Lung (tissue), 16 donors: Measurements from ENCODE around the gene FSD1L. TPM values are rescaled to one million over a fixed set of nuclear protein-coding genes. Genes with fewer than 3 reads are reported as not detected.

Experiments used
- ATAC-seq: fragments of 200-7000 bp; cut with Tn5 transposase; one replicate; pipeline ENCODE4 v1.9.1; 2020; ENCODE audit warnings: moderate number of reproducible peaks; ENCODE audit not compliant: insufficient read depth, low FRiP score
- DNase-seq, 3 donors: peaks; one replicate each; pipeline ENCODE4 v3.0.0-alpha.2; 2013 to 2017
- H3K27ac ChIP-seq, 2 donors: one replicate each; pipeline ENCODE4 v1.5.1; 2013; ENCODE audit warnings: mild to moderate bottlenecking in 2 of 2, moderate library complexity in 2 of 2, control low read depth in 1 of 2, inconsistent platforms in 1 of 2, low read depth in 1 of 2, low read length in 1 of 2
- H3K27me3 ChIP-seq, 3 donors: one replicate each; pipeline ENCODE4 v1.5.1; 2013; ENCODE audit warnings: low read length in 2 of 3; ENCODE audit not compliant: control insufficient read depth in 3 of 3, insufficient read depth in 3 of 3
- H3K36me3 ChIP-seq, 4 donors: one replicate each; pipeline ENCODE4 v1.5.1; 2013; ENCODE audit warnings: low read length in 4 of 4, mild to moderate bottlenecking in 1 of 4, moderate library complexity in 1 of 4; ENCODE audit not compliant: control insufficient read depth in 4 of 4, insufficient read depth in 4 of 4
- H3K4me1 ChIP-seq, 5 donors: one replicate each; pipeline ENCODE4 v1.5.1; 2013; ENCODE audit warnings: low read length in 5 of 5, mild to moderate bottlenecking in 2 of 5, moderate library complexity in 1 of 5; ENCODE audit not compliant: control insufficient read depth in 5 of 5, insufficient read depth in 5 of 5
- H3K4me3 ChIP-seq: one replicate; pipeline ENCODE4 v1.5.1; 2013; ENCODE audit warnings: mild to moderate bottlenecking, control low read depth, moderate library complexity
- H3K9ac ChIP-seq, 2 donors: one replicate each; pipeline ENCODE4 v1.5.1; 2013; ENCODE audit warnings: low read length in 2 of 2, control low read depth in 1 of 2; ENCODE audit not compliant: insufficient read depth in 1 of 2
- H3K9me3 ChIP-seq, 4 donors: one replicate each; pipeline ENCODE4 v1.5.1; 2013; ENCODE audit warnings: low read length in 3 of 4, mild to moderate bottlenecking in 1 of 4, moderate library complexity in 1 of 4; ENCODE audit not compliant: control insufficient read depth in 4 of 4, insufficient read depth in 3 of 4
- CTCF ChIP-seq: IDR thresholded peaks from 2 replicates; pipeline ENCODE4 v1.5.1; 2012; ENCODE audit warnings: mild to moderate bottlenecking; ENCODE audit errors: control extremely low read depth, extremely low read depth
- WGBS, 2 donors: extraction: QIAGEN DNeasy Blood & Tissue Kit; methylation state at CpG; one replicate each; pipeline ENCODE4 v1.1.7; 2013; 5-methylcytosine and 5-hydroxymethylcytosine counted together
- long read RNA-seq, 5 donors: transcript quantifications; one replicate each; lab custom pipeline, GENCODE V29; 2026
- polyA plus RNA-seq, 2 donors: library from polyadenylated mRNA; stranded (reverse); fragments of 200-250 nt; gene quantifications; one replicate each; pipeline ENCODE4 v1.2.1, GENCODE V29; 2013
- total RNA-seq, 2 donors: library from RNA; depleted of rRNA in 1 of 2; stranded (reverse); fragments of >200 nt in 1 of 2; gene quantifications; one replicate each; pipeline ENCODE4 v1.2.1, GENCODE V29; 2014 to 2021
- donor health status: control.
- donor health status: control.
- donor health status: Bipolar disorder and iron deficiency.
- donor health status: healthy.
- donor health status: DM: yes; HTN: yes; CAD: no.

The FSD1L gene
- total RNA-seq (10 to 100 TPM in 1 of 2 donors, 1 to 10 TPM in 1; 8.7 to 18.8 TPM), polyA plus RNA-seq (1 to 10 TPM; 2.5 to 2.8 TPM)
- long read RNA-seq, donor 1, partial matches to known transcripts = 0 of 1 reads
- long read RNA-seq, donor 1, other reads (novel, unspliced or antisense) = 0 of 1 reads
- long read RNA-seq, donor 2 = 0 reads
- long read RNA-seq, donor 3 = 0 reads
- long read RNA-seq, donor 4 = 0 reads
- long read RNA-seq, donor 5, partial matches to known transcripts = 0 of 1 reads
- long read RNA-seq, donor 5, other reads (novel, unspliced or antisense) = 0 of 1 reads

- DNase-seq (peak; percentile 88 to 95 (median 93)), ATAC-seq (peak; percentile 99)
- peak within 1 kb of the TSS; percentile 59 to 70 for H3K27ac ChIP-seq
- TF ChIP-seq CTCF = peak; percentile 23
- peak within 1 kb of the TSS; percentile 76 for H3K4me3 ChIP-seq
- peaks cover 0 to 16% (median 0%) of the 10 kb centered on the region in 5 donors for H3K4me1 ChIP-seq
- H3K27me3 ChIP-seq = no peaks in the 10 kb centered on the region
- H3K9me3 ChIP-seq = no peaks in the 10 kb centered on the region
- peak within 1 kb of the TSS; percentile 70 to 76 for H3K9ac ChIP-seq
- WGBS, 2 donors = 1% methylated on average over 59 to 87 of the region's 87 CpGs
- H3K36me3 ChIP-seq = no peaks in the 10 kb centered on the region
These were observed at the start of gene FSD1L for GRCh38 chr9:105447814-105448812. TSS of gene FSD1L (plus strand) at chr9:105448034. CDS start at chr9:105448221, 187 bp downstream.

- no peak for ATAC-seq
These were observed 48.7 kb upstream of the FSD1L start for GRCh38 chr9:105399117-105399516.

GRCh38 chr9:105401651-105402050, 46.2 kb upstream of the FSD1L start:
- peak in 2 of 3 donors; percentile 52 to 65 for DNase-seq
- H3K36me3 ChIP-seq = no peaks in the 10 kb centered on the region
- ATAC-seq = no peak
- H3K4me3 ChIP-seq = no peak overlapping the region
- H3K27me3 ChIP-seq = no peaks in the 10 kb centered on the region
- no peaks in the 10 kb centered on the region for H3K9me3 ChIP-seq
- no peak overlapping the region for H3K9ac ChIP-seq
- TF ChIP-seq CTCF = no peak
- H3K4me1 ChIP-seq = peaks cover 0 to 25% (median 2%) of the 10 kb centered on the region in 5 donors
- H3K27ac ChIP-seq = no peak overlapping the region
- 54 to 67% methylated on average over 3 of the region's 3 CpGs for WGBS, 2 donors

More at GRCh38 chr9:105399117-105399516, 48.7 kb upstream of the FSD1L start:
- Histone ChIP-seq H3K9ac (no peak overlapping the region), H3K36me3 (no peaks in the 10 kb centered on the region), H3K4me1 (peaks cover 0 to 32% (median 4%) of the 10 kb centered on the region in 5 donors), H3K27ac (no peak overlapping the region), H3K27me3 (no peaks in the 10 kb centered on the region), H3K4me3 (no peak overlapping the region), H3K9me3 (no peaks in the 10 kb centered on the region)
- DNase-seq = peak in 2 of 3 donors; percentile 17 to 21
- 83 to 90% methylated on average over 2 of the region's 2 CpGs for WGBS, 2 donors
- no peak for TF ChIP-seq CTCF
